Measurements from ENCODE around the gene ABLIM2. TPM values are rescaled to one million over a fixed set of nuclear protein-coding genes. Genes with fewer than 3 reads are reported as not detected.

ABLIM2 gene
- total RNA-seq, 6 experiments from 2014 or later: 0.14 TPM; not detected in 5

DNA sequence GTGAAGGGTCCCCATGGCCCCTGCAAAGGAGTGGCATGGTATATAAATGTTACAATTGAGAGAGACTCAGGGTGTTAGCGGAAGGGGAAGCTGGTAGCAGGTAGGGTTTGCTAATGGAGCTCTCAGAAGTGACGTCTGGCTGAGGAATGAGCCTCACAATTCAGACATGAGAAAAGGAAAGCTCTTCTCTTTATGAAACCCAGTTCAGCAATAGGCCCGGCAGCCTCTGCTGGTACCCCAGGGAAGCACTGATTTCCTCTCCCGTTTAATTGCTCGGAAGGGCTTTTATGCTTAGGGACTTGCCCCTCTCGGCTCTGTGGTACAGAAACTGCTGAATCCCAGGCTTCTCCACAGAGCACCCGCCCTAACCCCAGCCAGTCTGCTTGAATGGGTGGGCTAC is 199.5 kb downstream of the ABLIM2 start:
- TF ChIP-seq, protein P1, sequence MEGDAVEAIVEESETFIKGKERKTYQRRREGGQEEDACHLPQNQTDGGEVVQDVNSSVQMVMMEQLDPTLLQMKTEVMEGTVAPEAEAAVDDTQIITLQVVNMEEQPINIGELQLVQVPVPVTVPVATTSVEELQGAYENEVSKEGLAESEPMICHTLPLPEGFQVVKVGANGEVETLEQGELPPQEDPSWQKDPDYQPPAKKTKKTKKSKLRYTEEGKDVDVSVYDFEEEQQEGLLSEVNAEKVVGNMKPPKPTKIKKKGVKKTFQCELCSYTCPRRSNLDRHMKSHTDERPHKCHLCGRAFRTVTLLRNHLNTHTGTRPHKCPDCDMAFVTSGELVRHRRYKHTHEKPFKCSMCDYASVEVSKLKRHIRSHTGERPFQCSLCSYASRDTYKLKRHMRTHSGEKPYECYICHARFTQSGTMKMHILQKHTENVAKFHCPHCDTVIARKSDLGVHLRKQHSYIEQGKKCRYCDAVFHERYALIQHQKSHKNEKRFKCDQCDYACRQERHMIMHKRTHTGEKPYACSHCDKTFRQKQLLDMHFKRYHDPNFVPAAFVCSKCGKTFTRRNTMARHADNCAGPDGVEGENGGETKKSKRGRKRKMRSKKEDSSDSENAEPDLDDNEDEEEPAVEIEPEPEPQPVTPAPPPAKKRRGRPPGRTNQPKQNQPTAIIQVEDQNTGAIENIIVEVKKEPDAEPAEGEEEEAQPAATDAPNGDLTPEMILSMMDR (IDR thresholded peaks at IDR 0.05): no peak
- H3K27ac Mint-ChIP-seq: no peak overlapping the region; the same call in 1 of the 2 replicates
- H3K4me1 Mint-ChIP-seq (ENCODE audit: low read depth): peaks cover 54% of the 10 kb centered on the region
- peaks cover 3% of the 10 kb centered on the region for H3K27me3 Mint-ChIP-seq (ENCODE audit: insufficient read depth)
- H3K36me3 Mint-ChIP-seq (ENCODE audit: low read depth): no peaks in the 10 kb centered on the region
- H3K9me3 Mint-ChIP-seq: no peaks in the 10 kb centered on the region
- H3K4me3 Mint-ChIP-seq: no peak overlapping the region
- no peak for DNase-seq

DNA sequence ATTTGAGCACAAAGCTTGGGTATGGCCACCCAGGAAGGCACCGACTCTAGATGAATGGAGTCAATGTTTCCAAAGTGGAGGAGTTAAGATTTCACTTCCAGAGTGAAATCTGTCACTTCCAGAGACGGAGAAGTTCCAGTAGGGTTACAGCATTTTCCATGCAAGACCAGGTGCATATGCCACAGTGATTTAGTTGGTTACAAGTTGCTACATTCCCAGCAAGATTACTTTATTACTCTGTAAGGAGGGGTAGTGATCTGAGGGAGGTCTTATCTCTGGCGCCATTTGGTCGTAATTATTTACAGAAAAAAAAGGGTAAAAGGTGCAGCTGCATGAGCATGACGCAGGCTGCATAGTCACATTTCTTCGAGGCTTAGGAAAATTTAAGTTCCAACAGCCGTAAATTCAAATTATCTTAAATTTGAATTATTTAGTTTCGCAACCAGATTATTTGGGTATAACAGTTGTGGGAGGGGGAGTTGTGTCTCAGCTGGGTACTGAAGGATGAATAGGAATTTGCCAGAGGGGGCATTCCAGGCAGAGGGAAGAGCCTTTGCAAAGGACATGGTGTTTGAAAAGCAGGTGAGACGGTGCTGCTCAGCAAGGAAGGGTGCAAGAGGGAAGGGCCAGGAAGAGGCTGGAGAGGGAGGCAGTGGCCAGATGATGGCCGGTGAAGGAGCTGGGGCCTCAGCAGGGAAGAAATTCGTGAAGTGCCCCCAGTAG is 201.5 kb downstream of the ABLIM2 start:
- Mint-ChIP-seq H3K27ac (peak overlapping the region; percentile 90), H3K27me3 (ENCODE audit: insufficient read depth) (no peaks in the 10 kb centered on the region; the same call in 1 of the 2 replicates), H3K9me3 (peaks cover under 1% of the 10 kb centered on the region; the same call in 1 of the 2 replicates), H3K4me1 (ENCODE audit: low read depth) (peaks cover 54% of the 10 kb centered on the region), H3K36me3 (ENCODE audit: low read depth) (peaks cover under 1% of the 10 kb centered on the region), H3K4me3 (no peak overlapping the region)
- DNase-seq: no peak
- TF ChIP-seq, protein P1 (IDR thresholded peaks at IDR 0.05): no peak

DNA sequence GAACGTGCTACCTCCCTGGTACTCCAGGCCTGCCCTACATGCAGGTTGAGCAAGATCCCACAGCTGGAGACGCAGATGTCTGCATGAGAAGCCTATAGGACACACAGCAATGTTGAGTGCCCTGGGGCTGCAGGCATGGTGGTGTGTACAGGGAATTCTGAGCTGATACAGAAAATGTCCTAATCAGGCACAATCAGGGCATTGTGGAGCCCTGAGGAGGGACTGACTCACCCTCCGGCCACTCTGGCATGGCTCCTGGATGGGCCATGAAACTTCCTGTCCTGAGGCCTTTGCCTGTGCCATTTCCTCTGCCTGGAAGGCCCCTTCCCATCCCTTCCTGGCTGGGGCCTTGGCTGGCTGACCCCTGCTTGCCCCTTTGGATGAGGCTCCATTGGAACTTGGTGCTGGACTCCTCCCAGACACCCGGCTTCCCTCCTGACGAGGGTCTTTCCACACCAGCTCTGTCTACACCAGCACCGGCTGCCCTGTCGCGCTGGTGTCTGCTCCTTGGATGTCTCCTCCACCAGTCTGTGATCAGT is 202.3 kb downstream of the ABLIM2 start:
- H3K4me3 Mint-ChIP-seq: no peak overlapping the region
- TF ChIP-seq, protein P1 (IDR thresholded peaks at IDR 0.05): no peak
- peaks cover 8% of the 10 kb centered on the region for H3K9me3 Mint-ChIP-seq
- peak; percentile 91 for DNase-seq
- peak overlapping the region; percentile 90 for H3K27ac Mint-ChIP-seq
- H3K4me1 Mint-ChIP-seq (ENCODE audit: low read depth): peaks cover 54% of the 10 kb centered on the region
- H3K27me3 Mint-ChIP-seq (ENCODE audit: insufficient read depth): no peaks in the 10 kb centered on the region; the same call in none of the 2 replicates
- H3K36me3 Mint-ChIP-seq (ENCODE audit: low read depth): peaks cover 9% of the 10 kb centered on the region

DNA sequence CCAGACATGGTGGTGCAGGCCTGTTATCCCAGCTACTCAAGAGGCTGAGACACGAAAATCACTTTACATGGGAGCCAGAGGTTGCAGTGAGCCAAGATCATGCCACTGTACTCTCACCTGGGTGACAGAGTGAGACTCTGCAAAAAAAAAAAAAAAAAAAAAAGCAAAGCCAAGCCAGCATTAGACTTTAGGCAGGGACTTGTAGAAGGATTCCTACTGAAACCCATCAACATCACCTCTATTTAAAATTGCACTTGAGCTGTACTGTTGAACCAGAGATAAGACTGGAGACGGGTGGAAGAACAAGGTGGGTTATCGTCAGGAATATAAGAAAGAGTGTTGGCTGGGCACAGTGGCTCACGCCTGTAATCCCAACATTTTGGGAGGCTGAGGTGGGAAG is 203.2 kb downstream of the ABLIM2 start:
- TF ChIP-seq, protein P1 (IDR thresholded peaks at IDR 0.05): no peak
- H3K4me3 Mint-ChIP-seq: no peak overlapping the region
- no peaks in the 10 kb centered on the region; the same call in none of the 2 replicates for H3K27me3 Mint-ChIP-seq (ENCODE audit: insufficient read depth)
- H3K36me3 Mint-ChIP-seq (ENCODE audit: low read depth): peaks cover 15% of the 10 kb centered on the region
- H3K9me3 Mint-ChIP-seq: peaks cover 17% of the 10 kb centered on the region
- H3K27ac Mint-ChIP-seq: peak overlapping the region; percentile 24; the same call in 1 of the 2 replicates
- DNase-seq: no peak
- H3K4me1 Mint-ChIP-seq (ENCODE audit: low read depth): peaks cover 45% of the 10 kb centered on the region

DNA sequence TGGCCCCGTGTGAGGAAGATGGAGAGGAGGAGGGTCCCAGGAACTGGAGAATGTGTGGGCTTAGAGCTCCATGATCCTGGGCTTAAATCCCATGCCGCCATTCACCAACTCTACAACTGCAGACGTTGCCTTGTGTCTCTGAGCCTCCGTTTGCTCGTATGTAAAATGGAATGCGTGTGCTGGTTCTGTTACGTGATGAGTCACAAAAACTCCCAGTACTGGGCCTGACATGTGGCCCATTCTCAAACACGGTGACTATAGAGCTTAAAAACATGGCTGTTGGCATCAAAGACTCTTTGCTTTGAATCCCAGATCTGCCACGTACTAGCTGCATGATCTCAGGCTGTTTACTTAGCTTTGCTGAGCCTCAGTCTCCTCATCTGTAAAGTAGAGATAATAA is 206.0 kb downstream of the ABLIM2 start:
- DNase-seq: no peak
- H3K36me3 Mint-ChIP-seq (ENCODE audit: low read depth): peaks cover 15% of the 10 kb centered on the region
- TF ChIP-seq, protein P1 (IDR thresholded peaks at IDR 0.05): no peak
- peaks cover 17% of the 10 kb centered on the region for H3K9me3 Mint-ChIP-seq
- H3K4me3 Mint-ChIP-seq: no peak overlapping the region
- peaks cover 6% of the 10 kb centered on the region for H3K27me3 Mint-ChIP-seq (ENCODE audit: insufficient read depth)
- H3K27ac Mint-ChIP-seq: no peak overlapping the region
- H3K4me1 Mint-ChIP-seq (ENCODE audit: low read depth): peaks cover 43% of the 10 kb centered on the region
